OCI-LY3 (cell line): ENCODE data around the gene HEXA.

Experiments
- H2AFZ ChIP-seq: fragments of 200-600, 300-600 bp; shearing (Covaris generic); 2 replicates; pipeline ENCODE4 v1.6.0; 2014; ENCODE audit warnings: antibody characterized with exemption, low read depth, low read length
- H3K27ac ChIP-seq: fragments of 200-600, 300-600 bp; sonication (generic); 2 replicates; pipeline ENCODE4 v1.5.1; 2014; ENCODE audit warnings: mild to moderate bottlenecking, low read length, moderate library complexity, mixed read lengths
- H3K27me3 ChIP-seq: fragments of 200-600, 300-600 bp; sonication (generic); 2 replicates; pipeline ENCODE4 v1.6.1; 2014; ENCODE audit warnings: low read depth, low read length, mixed read lengths
- H3K36me3 ChIP-seq: fragments of 200-600, 300-600 bp; sonication (generic); replicated peaks from 2 replicates; pipeline ENCODE3; 2014; ENCODE audit warnings: low read depth, low read length, mixed read lengths
- H3K4me1 ChIP-seq: fragments of 300-600, 200-600 bp; sonication (generic); 2 replicates; pipeline ENCODE4 v1.6.1; 2014; ENCODE audit warnings: low read length, mixed read lengths
- H3K4me2 ChIP-seq: fragments of 200-600, 300-600 bp; sonication (generic); 2 replicates; pipeline ENCODE4 v1.6.1; 2014; ENCODE audit warnings: low read length, mixed read lengths
- H3K4me3 ChIP-seq: fragments of 300-600, 200-600 bp; sonication (generic); 2 replicates; pipeline ENCODE4 v1.5.1; 2014; ENCODE audit warnings: antibody characterized with exemption, mild to moderate bottlenecking, low read length, moderate library complexity
- H3K79me2 ChIP-seq: fragments of 300-600, 200-600 bp; shearing (Covaris generic); 2 replicates; pipeline ENCODE4 v1.6.1; 2014; ENCODE audit warnings: mild to moderate bottlenecking, low read length, mixed read lengths
- H3K9ac ChIP-seq: fragments of 300-600, 200-600 bp; shearing (Covaris generic); 2 replicates; pipeline ENCODE4 v1.6.0; 2014; ENCODE audit warnings: mild to moderate bottlenecking, low read length, moderate library complexity
- H3K9me3 ChIP-seq: fragments of 200-600, 300-600 bp; shearing (Covaris generic); 2 replicates; pipeline ENCODE4 v1.6.1; 2014; ENCODE audit warnings: low read length, mixed read lengths; ENCODE audit not compliant: insufficient read depth
- H4K20me1 ChIP-seq: fragments of 200-600, 300-600 bp; sonication (generic); 2 replicates; pipeline ENCODE4 v1.6.1; 2016; ENCODE audit warnings: low read length, mixed read lengths; ENCODE audit not compliant: insufficient read depth
- CTCF ChIP-seq: fragments of 200-600, 300-600 bp; sonication (generic); IDR thresholded peaks from 2 replicates; pipeline ENCODE4 v1.5.1; 2014; ENCODE audit warnings: antibody characterized with exemption, low read length, low read depth
- EZH2phosphoT487 ChIP-seq: fragments of 200-600 bp; shearing (Covaris generic); IDR thresholded peaks from 2 replicates; pipeline ENCODE4 v1.6.1; 2018; ENCODE audit warnings: antibody characterized with exemption, mixed run types, low read depth

Gene HEXA

DNA sequence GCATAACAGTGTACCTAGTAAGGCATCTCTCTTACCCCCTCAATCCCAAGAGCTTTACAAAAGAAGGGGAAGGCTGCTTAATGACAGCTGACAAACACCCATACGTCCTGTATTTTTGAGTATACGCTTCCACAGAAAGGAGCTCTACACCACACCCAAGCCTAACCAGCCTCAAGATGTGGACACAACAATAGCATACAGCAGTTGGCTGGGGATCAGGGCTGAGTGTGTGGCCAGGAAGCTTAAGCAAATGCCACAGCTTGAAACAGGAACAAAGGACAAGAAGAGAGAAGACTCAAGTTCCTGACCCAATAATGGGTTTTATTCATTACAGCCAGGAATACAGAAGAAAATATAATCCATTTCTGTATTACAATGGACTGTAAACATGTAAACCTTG is 6.9 kb downstream of the HEXA start:
- no peak for TF ChIP-seq CTCF
- TF ChIP-seq EZH2phosphoT487, result no peak
- H3K27me3 ChIP-seq, result no peaks in the 10 kb centered on the region
- H3K4me2 ChIP-seq, result no peak overlapping the region
- H4K20me1 ChIP-seq, result peaks cover 49% of the 10 kb centered on the region
- peaks cover 23% of the 10 kb centered on the region for H3K4me1 ChIP-seq
- no peak overlapping the region for H3K9ac ChIP-seq
- no peak overlapping the region for H3K27ac ChIP-seq
- no peaks in the 10 kb centered on the region for H3K9me3 ChIP-seq
- H3K79me2 ChIP-seq, result peaks cover 75% of the 10 kb centered on the region
- no peak overlapping the region for H3K4me3 ChIP-seq
- H2AFZ ChIP-seq, result no peak overlapping the region
- H3K36me3 ChIP-seq, result peaks cover 30% of the 10 kb centered on the region

DNA sequence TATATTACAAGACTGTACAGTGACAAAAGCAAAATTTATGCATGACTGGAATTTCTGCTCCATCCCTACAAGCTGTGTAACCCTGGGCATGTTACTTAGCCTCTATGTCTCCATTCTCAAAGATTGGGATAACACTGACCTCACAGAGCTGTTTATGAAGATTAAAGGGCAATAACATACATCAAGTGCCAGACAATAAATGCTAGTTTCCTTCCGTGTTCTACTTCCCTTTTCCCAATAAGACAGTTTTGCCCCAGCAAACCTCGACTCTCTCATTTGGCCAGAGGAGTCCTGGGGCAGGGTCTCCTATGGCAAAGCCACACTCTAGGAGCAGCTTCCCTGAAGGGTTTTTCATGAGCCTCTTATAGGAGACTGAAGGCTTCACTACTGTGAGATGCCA is 7.5 kb downstream of the HEXA start:
- Histone ChIP-seq H3K27ac (no peak overlapping the region), H2AFZ (no peak overlapping the region), H4K20me1 (peaks cover 49% of the 10 kb centered on the region), H3K4me1 (peaks cover 23% of the 10 kb centered on the region), H3K9ac (no peak overlapping the region), H3K9me3 (no peaks in the 10 kb centered on the region), H3K79me2 (peaks cover 70% of the 10 kb centered on the region), H3K36me3 (peaks cover 30% of the 10 kb centered on the region), H3K4me3 (no peak overlapping the region), H3K4me2 (no peak overlapping the region), H3K27me3 (no peaks in the 10 kb centered on the region)
- TF ChIP-seq CTCF, result no peak
- no peak for TF ChIP-seq EZH2phosphoT487

GRCh38 chr15:72365844-72366243 is 10.0 kb downstream of the HEXA start:
- Histone ChIP-seq H3K27ac (peak overlapping the region; percentile 18; the same call in 1 of the 2 replicates), H2AFZ (no peak overlapping the region), H3K36me3 (peaks cover 26% of the 10 kb centered on the region), H3K9me3 (no peaks in the 10 kb centered on the region), H3K27me3 (no peaks in the 10 kb centered on the region), H3K4me2 (peak overlapping the region; percentile 27; the same call in 1 of the 2 replicates), H3K4me1 (peaks cover 17% of the 10 kb centered on the region), H4K20me1 (peaks cover 47% of the 10 kb centered on the region), H3K4me3 (no peak overlapping the region), H3K79me2 (peaks cover 58% of the 10 kb centered on the region), H3K9ac (no peak overlapping the region)
- TF ChIP-seq CTCF (no peak), EZH2phosphoT487 (no peak)

- TF ChIP-seq EZH2phosphoT487 (no peak), CTCF (no peak)
- Histone ChIP-seq H3K4me3 (no peak overlapping the region), H3K79me2 (peaks cover 47% of the 10 kb centered on the region), H3K36me3 (peaks cover 3% of the 10 kb centered on the region), H3K27ac (no peak overlapping the region), H3K4me1 (peaks cover 9% of the 10 kb centered on the region), H3K9me3 (no peaks in the 10 kb centered on the region), H3K9ac (no peak overlapping the region), H4K20me1 (peaks cover 49% of the 10 kb centered on the region), H3K27me3 (no peaks in the 10 kb centered on the region), H2AFZ (no peak overlapping the region), H3K4me2 (no peak overlapping the region)
These were observed 14.6 kb downstream of the HEXA start for GRCh38 chr15:72361176-72361575.
